22Rv1 (cell line): ENCODE results near the gene CCDC137.

Experiments
- H3K27ac ChIP-seq: fragments of 450-650 bp; 2 replicates; pipeline ENCODE4 v1.5.1; 2017
- ZFX ChIP-seq: fragments of 450-650 bp; IDR thresholded peaks from 2 replicates; pipeline ENCODE4 v1.6.1; 2017; ENCODE audit warnings: antibody characterized with exemption, borderline replicate concordance
- TF ChIP-seq, protein P1 (sequence below): fragments of 450-650 bp; IDR thresholded peaks from 2 replicates; pipeline ENCODE4 v1.5.1; 2017; ENCODE audit warnings: mild to moderate bottlenecking

The CCDC137 gene

DNA sequence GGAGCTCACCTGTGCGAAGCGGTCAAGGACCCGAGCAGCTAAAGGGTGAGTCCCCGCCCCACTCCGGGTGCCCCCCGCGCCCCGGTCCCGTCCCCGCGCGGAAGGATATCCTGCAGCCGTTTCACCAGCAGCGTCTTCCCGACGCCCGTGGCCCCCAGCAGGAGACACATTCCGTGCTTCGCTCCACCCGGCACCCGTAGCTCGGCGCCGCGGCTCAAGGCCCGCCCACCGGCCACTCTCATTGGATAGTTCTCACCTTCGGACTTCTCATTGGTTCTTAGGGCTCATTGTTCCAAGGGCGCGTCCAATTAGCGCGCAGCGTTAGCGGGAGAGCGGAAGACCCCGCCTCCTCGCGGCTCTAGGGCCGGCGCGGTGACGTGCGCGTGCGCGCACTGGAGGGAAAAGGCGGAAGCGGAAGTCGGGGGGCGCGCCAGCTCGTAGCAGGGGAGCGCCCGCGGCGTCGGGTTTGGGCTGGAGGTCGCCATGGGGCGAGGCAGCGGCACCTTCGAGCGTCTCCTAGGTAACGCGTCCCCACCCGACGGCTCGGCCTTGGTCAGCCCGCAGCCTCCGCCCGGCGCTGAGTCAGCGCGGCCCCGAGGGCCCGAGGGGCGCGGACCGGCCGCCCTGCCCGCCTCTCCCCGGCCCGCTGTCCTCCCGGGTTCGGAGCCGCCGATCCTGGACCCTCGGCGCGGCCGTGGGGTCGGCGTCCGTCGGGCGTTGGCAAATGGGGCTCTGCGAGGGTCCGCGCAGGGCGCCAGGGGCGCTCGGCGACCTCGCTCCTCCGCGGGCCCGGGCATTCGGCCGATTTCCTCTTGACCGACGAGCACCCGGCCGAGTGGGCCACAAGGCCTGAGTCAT, 17.3 kb downstream of the CCDC137 start, which contains the start of the genes ARL16 and HGS:
Gene ARL16 (minus strand): TSS at position 214 of the 858 bp plus-strand sequence. CDS start 44 bp downstream, at position 170.
Gene HGS (plus strand): TSS at position 428 of the 858 bp plus-strand sequence. CDS start 56 bp downstream, at position 484.
- TF ChIP-seq ZFX: no peak
- TF ChIP-seq, protein P1, sequence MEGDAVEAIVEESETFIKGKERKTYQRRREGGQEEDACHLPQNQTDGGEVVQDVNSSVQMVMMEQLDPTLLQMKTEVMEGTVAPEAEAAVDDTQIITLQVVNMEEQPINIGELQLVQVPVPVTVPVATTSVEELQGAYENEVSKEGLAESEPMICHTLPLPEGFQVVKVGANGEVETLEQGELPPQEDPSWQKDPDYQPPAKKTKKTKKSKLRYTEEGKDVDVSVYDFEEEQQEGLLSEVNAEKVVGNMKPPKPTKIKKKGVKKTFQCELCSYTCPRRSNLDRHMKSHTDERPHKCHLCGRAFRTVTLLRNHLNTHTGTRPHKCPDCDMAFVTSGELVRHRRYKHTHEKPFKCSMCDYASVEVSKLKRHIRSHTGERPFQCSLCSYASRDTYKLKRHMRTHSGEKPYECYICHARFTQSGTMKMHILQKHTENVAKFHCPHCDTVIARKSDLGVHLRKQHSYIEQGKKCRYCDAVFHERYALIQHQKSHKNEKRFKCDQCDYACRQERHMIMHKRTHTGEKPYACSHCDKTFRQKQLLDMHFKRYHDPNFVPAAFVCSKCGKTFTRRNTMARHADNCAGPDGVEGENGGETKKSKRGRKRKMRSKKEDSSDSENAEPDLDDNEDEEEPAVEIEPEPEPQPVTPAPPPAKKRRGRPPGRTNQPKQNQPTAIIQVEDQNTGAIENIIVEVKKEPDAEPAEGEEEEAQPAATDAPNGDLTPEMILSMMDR: no peak
- peak within 1 kb of the TSS; percentile 72 for H3K27ac ChIP-seq

DNA sequence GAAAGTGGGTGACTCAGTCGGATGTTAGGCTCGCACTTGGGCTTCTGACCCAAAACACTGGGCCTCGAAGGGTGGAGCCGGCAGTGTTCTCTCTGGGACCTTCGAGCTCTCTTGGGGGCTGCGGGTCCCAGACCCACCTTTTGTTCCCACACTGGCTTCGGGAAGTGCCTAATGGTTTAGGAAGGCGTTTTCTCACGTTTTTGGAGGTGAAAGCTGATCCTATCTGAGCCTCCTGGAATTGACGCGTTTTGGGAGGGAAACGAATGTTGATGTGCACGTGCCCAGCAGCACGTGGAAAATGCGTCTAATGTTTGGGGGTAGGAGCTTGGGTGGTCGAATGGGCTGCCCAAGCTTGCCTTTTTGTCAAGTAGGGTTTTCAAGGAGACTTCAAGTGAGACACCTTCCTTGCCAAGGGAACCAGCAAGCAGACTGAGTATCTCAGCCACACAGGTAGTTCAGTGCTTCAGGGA, 17.9 kb downstream of the CCDC137 start:
- H3K27ac ChIP-seq: peak overlapping the region; percentile 72
- TF ChIP-seq, protein P1: no peak
- no peak for TF ChIP-seq ZFX

DNA sequence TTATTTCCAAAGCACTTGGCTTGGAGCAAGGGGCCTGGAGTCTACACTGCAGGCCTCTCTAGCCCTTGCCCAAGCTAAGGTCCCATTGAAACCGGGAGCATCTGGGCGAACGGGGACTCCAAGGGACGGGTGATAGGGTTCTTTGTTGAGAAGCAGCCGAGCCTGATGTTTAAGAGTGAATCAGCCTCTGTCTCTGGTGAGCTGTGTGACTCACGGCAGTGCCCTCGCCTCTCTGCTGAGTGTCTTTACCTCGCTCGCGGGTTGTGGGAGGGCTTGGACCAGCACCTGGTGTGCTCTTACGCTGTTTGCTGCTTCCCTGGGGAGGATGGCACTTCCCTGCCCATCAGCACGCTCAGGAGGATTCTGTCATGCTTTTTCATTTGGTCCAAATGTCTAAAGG, 18.6 kb downstream of the CCDC137 start:
- H3K27ac ChIP-seq: peak overlapping the region; percentile 72
- no peak for TF ChIP-seq ZFX
- TF ChIP-seq, protein P1: no peak

DNA sequence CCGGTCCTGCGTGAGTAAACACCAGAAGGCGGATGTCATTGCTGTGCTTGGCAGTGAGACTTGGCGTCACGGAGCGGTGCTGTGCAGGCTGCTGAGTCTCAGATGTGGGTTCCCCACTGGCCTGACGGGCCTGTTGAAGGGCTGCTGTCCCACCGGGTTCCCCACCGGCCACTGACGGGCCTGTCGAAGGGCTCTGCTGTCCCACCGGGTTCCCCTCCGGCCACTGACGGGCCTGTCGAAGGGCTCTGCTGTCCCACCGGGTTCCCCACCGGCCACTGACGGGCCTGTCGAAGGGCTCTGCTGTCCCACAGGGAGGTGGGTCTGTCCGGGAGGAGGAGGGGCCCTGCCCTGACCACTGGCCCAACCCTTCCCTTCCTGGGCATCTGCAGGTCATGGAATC, 20.1 kb downstream of the CCDC137 start:
- H3K27ac ChIP-seq: no peak overlapping the region
- TF ChIP-seq ZFX: no peak
- TF ChIP-seq, protein P1: no peak

DNA sequence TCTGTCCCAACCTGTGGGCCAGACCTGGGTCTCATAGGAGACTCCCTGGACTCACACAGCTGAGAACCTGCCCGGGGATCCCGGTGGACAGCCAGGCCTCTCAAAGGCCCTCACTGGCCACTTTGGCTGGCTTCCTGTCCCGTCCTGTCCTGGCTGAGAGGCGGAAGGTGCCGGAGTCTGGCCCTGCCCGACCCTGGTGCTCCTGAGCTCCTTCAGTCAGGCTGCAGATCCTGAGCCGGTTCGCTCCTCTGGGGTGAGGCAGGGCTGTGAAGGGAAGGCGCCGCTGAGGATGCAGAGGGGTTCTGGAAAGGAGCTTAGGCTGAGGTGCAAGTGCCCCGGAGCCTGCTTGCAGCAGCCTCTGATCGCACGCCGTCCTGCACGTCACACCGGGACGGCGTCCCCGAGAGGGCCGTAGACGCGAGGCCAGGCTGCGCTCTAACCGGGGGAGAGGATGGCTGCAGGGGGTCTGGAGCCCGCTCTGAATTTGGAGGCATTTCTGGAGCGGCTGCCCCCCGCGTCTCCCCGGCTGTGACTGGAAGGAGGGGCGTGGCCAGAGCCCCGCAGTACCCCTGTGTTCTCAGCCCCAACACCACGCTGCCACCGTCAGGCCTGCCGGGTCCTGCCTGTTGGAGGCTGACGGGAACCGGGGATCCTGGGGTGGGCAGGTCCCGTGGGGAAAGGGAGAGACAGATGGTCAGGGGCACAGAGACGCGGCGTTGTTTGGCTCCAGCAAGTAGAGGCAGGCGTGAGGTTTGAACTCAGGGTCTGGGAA, 21.4 kb downstream of the CCDC137 start:
- no peak for TF ChIP-seq ZFX
- TF ChIP-seq, protein P1: no peak

DNA sequence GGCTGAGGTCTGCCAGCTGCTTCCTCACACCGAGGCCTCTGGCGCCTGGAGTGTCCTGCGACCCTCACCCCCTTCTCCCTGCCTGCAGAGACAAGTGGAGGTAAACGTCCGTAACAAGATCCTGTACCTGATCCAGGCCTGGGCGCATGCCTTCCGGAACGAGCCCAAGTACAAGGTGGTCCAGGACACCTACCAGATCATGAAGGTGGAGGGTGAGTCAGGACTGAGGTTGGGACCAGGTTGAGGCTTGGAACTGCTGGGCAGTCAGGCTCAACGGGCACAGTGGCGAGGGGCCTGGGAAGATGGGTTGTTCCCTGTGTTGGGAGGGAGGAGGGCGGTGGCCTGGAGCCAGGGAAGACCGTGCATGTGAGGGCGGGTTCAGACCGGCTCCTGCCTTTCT, 22.1 kb downstream of the CCDC137 start:
- no peak for TF ChIP-seq ZFX
- TF ChIP-seq, protein P1: no peak
- H3K27ac ChIP-seq: no peak overlapping the region

More for the DNA sequence above, 21.4 kb downstream of the CCDC137 start:
- H3K27ac ChIP-seq: no peak overlapping the region

DNA sequence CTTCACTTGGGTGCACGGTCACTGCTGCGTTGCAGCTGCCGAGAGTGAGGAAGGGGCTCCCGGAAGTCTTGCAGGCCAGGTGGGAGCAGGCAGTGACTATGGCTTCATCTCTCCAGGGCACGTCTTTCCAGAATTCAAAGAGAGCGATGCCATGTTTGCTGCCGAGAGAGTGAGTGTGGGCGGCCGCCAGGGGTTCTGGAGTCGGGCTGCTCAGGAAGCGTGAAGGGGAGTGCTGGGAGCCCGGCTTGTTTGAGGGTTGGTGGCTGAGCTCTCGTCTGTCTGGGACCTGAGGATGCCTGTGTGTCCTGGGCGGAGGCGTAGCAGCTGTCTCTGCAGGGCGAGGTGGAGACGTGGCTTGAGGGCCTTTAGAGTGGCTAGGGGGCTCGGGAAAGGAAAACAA, 23.5 kb downstream of the CCDC137 start:
- H3K27ac ChIP-seq: no peak overlapping the region
- TF ChIP-seq, protein P1: no peak
- TF ChIP-seq ZFX: no peak
